ENCODE results near the gene RALGAPA2.

RALGAPA2 gene

DNA sequence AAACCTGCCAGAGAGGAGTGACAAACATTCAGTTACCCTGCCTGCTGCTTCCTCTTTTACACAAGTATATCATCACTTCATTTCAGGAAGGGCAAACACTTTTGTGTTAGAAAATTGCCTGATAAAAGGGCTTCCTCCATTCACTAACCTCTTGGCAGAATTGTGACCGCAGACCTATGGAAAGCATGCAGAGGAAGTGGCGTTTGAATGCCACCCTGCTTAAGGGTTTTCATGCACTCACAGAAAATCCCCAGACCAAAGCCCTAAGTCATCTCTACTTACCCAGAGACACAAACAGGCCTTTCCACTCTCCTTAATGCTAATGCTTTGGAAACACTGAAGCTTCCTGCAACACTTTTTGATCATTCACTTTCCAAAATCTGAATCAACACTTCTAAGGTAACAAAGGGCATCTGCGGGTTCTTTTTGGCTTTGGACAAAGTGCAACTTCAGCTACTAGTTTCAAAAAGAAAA, 22.1 kb upstream of the RALGAPA2 start:
- Mint-ChIP-seq H3K4me3 (peak overlapping the region; percentile 34), H3K27me3 (peaks cover 2% of the 10 kb centered on the region), H3K4me1 (peaks cover 47% of the 10 kb centered on the region), H3K36me3 (ENCODE audit: low read depth) (no peaks in the 10 kb centered on the region), H3K9me3 (no peaks in the 10 kb centered on the region), H3K27ac (peak overlapping the region; percentile 78)
- ATAC-seq (peak; percentile 90), DNase-seq (peak; percentile 49)

DNA sequence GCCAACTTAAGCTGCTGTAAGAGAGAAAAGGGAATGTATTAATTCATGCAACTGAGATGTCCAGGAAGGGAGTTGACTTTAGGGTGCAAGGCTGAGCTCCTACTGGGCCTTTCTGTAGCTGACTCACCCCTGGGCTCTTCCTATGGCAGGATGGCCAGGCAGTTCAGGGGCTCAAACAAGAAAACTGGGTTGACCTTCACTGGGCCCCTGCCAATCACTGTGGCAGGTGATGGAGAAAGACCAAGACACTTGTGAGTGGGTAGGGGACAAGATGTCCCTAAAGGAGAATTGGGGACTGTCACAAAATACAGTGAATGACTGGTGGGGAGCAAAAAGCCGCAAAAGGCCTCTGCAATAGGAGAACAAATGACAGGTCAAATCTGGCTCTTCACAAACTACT, 21.5 kb upstream of the RALGAPA2 start:
- Mint-ChIP-seq H3K9me3 (no peaks in the 10 kb centered on the region), H3K27me3 (no peaks in the 10 kb centered on the region), H3K4me1 (peaks cover 47% of the 10 kb centered on the region), H3K36me3 (ENCODE audit: low read depth) (no peaks in the 10 kb centered on the region), H3K4me3 (no peak overlapping the region), H3K27ac (peak overlapping the region; percentile 78)
- ATAC-seq (peak; percentile 9), DNase-seq (no peak)

- Mint-ChIP-seq H3K4me3 (no peak overlapping the region), H3K9me3 (no peaks in the 10 kb centered on the region), H3K27me3 (no peaks in the 10 kb centered on the region), H3K36me3 (ENCODE audit: low read depth) (no peaks in the 10 kb centered on the region), H3K27ac (no peak overlapping the region), H3K4me1 (peaks cover 47% of the 10 kb centered on the region)
- DNase-seq (no peak), ATAC-seq (no peak)
These were observed 20.2 kb upstream of the RALGAPA2 start for GRCh38 chr20:20732641-20733040.

- Mint-ChIP-seq H3K27me3 (no peaks in the 10 kb centered on the region), H3K9me3 (no peaks in the 10 kb centered on the region), H3K4me3 (no peak overlapping the region), H3K27ac (no peak overlapping the region), H3K36me3 (ENCODE audit: low read depth) (no peaks in the 10 kb centered on the region), H3K4me1 (peaks cover 43% of the 10 kb centered on the region)
- DNase-seq (no peak), ATAC-seq (no peak)
These were observed 19.5 kb upstream of the RALGAPA2 start for GRCh38 chr20:20731945-20732296.

DNA sequence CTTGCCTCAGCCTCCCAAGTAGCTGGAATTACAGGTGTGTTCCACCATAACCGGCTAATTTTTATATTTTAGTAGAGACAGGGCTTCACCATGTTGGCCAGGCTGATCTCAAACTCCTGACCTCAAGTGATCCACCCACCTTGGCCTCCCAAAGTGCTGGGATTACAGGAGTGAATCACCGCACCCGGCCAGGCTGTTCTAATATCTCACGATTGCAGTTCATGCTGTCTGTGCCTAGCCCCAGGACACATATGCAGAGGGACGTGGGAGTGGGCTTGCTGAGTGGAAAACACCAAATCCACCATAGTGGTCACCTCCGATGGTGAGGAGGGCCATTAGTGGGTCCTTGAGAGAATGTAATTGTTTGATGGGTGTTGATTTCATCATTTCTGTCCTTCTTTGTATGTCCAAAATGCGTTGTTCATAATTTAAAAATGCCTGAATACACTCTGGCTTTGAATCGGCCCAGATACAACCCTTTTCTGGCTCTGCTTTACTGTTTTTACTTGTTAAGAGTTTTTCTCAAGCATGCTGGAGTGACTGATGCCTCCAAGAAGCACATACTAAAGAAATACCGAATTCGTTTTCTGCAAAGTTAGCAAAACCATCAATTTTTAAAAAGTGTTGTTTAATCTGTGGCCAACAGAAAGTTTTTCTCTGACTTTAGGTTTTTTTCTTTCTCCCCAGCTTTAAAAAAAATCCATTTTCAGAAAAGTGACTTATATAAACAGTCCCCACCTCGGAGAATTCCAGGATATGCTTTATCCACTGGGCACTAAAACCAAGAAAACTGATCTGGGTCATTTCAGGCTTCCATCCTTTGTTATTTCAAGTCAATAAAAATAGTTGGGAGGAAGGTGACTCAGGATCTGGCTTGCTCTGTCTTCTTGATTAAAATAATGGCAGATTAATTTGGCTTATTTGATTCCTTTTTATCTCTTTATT, 18.8 kb upstream of the RALGAPA2 start:
- ATAC-seq: no peak
- H3K36me3 Mint-ChIP-seq (ENCODE audit: low read depth): no peaks in the 10 kb centered on the region
- no peak overlapping the region for H3K4me3 Mint-ChIP-seq
- peaks cover 36% of the 10 kb centered on the region for H3K4me1 Mint-ChIP-seq
- H3K27me3 Mint-ChIP-seq: no peaks in the 10 kb centered on the region
- no peak overlapping the region for H3K27ac Mint-ChIP-seq
- no peak for DNase-seq
- H3K9me3 Mint-ChIP-seq: no peaks in the 10 kb centered on the region

GRCh38 chr20:20729563-20729962, 17.1 kb upstream of the RALGAPA2 start:
- DNase-seq (no peak), ATAC-seq (no peak)
- Mint-ChIP-seq H3K4me3 (no peak overlapping the region), H3K27ac (no peak overlapping the region), H3K27me3 (no peaks in the 10 kb centered on the region), H3K4me1 (peaks cover 28% of the 10 kb centered on the region), H3K36me3 (ENCODE audit: low read depth) (no peaks in the 10 kb centered on the region), H3K9me3 (no peaks in the 10 kb centered on the region)

GRCh38 chr20:20721489-20721888, 9.0 kb upstream of the RALGAPA2 start:
- Mint-ChIP-seq H3K36me3 (ENCODE audit: low read depth) (no peaks in the 10 kb centered on the region), H3K9me3 (no peaks in the 10 kb centered on the region), H3K4me3 (no peak overlapping the region), H3K4me1 (no peaks in the 10 kb centered on the region), H3K27ac (no peak overlapping the region), H3K27me3 (no peaks in the 10 kb centered on the region)
- ATAC-seq: no peak
- DNase-seq: no peak

- ATAC-seq: no peak
- no peak for DNase-seq
- Mint-ChIP-seq H3K4me3 (no peak overlapping the region), H3K36me3 (ENCODE audit: low read depth) (no peaks in the 10 kb centered on the region), H3K27me3 (no peaks in the 10 kb centered on the region), H3K9me3 (no peaks in the 10 kb centered on the region), H3K27ac (no peak overlapping the region), H3K4me1 (no peaks in the 10 kb centered on the region)
These were observed 7.7 kb upstream of the RALGAPA2 start for GRCh38 chr20:20720158-20720557.

DNA sequence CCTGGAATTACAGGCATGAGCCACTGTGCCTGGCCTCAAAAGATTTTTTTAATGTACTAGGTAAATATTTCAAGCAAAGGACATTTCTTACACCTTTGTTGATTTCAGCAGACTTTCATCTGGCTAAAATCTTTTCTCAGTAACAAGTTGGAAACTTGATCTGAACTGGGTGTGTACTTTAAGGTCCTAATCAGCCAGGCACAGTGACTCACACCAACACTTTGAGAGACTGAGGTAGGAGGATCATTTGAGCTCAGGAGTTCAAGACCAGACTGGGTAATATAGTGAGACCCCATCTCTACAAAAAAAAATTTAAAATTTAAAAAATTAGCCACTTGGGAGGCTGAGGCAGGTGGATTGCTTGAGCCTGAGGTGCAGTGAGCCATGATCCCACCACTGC, 7.0 kb upstream of the RALGAPA2 start:
- no peak overlapping the region for H3K27ac Mint-ChIP-seq
- H3K4me1 Mint-ChIP-seq: no peaks in the 10 kb centered on the region
- ATAC-seq (no peak), DNase-seq (no peak)
- no peaks in the 10 kb centered on the region for H3K36me3 Mint-ChIP-seq (ENCODE audit: low read depth)
- no peaks in the 10 kb centered on the region for H3K27me3 Mint-ChIP-seq
- no peaks in the 10 kb centered on the region for H3K9me3 Mint-ChIP-seq
- no peak overlapping the region for H3K4me3 Mint-ChIP-seq

DNA sequence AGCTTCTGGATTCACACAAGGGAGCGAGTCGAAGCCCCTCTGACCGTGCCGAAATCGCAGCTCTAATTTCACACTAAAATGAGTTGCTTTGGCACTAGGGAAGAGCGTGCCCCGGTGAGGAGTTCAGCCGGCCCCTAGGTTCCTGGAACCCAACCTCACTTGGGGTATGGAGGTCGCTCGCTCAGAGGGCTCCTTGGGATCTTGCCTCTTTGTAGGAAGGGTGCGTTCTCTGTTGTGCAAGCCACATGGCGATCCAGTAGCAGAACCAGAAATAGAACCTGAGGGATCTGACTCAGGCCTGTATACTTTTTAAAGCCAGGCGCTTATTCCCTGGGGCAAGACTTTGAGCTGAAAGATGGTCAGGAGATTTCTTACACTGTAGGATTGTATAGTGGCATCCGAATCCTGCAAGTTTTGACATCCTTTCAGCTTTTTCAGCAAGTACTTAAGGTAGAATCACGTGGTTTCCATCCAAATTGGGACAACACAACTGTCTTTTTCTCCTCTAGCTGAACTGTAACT, 861 bp upstream of the RALGAPA2 start:
- DNase-seq: no peak
- Mint-ChIP-seq H3K9me3 (no peaks in the 10 kb centered on the region), H3K4me3 (peak overlapping the region; percentile 85), H3K27me3 (no peaks in the 10 kb centered on the region), H3K36me3 (ENCODE audit: low read depth) (peaks cover 7% of the 10 kb centered on the region), H3K27ac (peak overlapping the region; percentile 93), H3K4me1 (peaks cover 29% of the 10 kb centered on the region)
- ATAC-seq: no peak

DNA sequence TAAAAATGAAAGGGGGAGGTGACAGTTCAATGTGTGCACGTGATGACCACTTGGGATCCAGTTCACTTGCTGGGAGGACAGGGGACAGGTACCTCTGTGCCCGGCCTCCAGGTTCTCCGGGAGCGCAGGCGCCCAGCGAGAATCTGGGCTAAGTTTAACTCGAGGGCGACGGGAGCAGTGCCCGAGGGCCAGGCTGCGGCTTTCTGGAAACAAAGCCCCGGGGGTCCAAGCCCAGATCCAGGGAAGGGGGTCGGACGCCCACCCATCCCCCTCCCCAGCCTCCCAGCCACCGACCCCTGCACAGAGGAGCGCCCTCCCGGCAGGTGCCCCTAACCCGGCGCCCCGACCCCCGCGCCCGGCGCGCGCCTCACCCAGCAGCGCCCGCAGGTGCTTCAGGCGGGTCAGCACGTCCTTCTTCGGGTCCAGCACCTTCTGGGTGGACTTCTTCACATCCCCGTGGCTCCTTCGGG, 405 bp downstream of the RALGAPA2 start:
- H3K4me3 Mint-ChIP-seq: peak overlapping the region; percentile 85
- H3K9me3 Mint-ChIP-seq: no peaks in the 10 kb centered on the region
- no peaks in the 10 kb centered on the region for H3K27me3 Mint-ChIP-seq
- ATAC-seq (peak; percentile 3), DNase-seq (peak; percentile 25)
- peaks cover 31% of the 10 kb centered on the region for H3K4me1 Mint-ChIP-seq
- H3K36me3 Mint-ChIP-seq (ENCODE audit: low read depth): peaks cover 8% of the 10 kb centered on the region
- H3K27ac Mint-ChIP-seq: peak overlapping the region; percentile 78

- DNase-seq (peak; percentile 34), ATAC-seq (no peak)
- no peaks in the 10 kb centered on the region for H3K27me3 Mint-ChIP-seq
- peak overlapping the region; percentile 78 for H3K27ac Mint-ChIP-seq
- peaks cover 8% of the 10 kb centered on the region for H3K36me3 Mint-ChIP-seq (ENCODE audit: low read depth)
- H3K4me3 Mint-ChIP-seq: peak overlapping the region; percentile 83
- no peaks in the 10 kb centered on the region for H3K9me3 Mint-ChIP-seq
- H3K4me1 Mint-ChIP-seq: peaks cover 31% of the 10 kb centered on the region
These were observed 1.0 kb downstream of the RALGAPA2 start for GRCh38 chr20:20711413-20711812.

DNA sequence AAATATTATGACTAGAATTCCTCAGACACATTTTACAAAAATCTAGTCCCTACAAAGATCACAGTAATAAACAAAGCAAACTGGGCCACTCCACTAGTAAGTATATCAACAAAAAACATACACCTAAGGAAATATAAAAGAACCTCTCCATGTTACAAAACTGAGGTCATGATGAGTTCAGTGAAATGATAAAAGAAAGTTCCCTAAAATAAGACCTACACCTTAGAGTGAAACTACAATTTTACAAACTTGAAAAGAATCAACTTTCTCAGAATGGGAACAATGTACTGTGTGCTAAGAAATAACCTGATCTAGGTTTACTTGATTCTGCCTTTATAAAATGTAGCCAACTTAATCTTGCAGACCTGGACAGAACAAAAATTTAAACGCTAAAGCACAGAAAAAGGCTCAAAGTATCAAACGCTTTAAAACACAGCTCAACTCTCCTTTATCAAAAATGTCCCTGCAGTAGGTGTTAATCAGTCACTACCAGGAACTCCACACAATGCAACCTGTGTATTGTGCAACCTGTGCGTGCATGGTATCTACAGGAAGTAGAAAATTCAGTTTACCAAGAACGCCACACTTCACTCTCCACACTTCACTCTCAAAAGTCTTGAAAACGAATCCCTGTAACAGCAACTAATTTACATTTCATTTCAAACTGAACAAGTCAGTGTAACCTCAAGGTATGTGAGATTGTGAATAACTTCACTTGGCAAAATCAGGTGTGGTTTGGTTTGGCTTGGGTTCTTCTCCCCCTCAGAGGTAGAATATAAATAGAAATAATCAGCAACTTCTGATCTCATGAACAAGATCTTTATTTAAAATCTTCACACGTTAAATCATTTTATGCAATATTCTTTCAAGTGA, 1.8 kb downstream of the RALGAPA2 start:
- H3K27ac Mint-ChIP-seq: peak overlapping the region; percentile 24
- no peak for DNase-seq
- H3K4me1 Mint-ChIP-seq: peaks cover 31% of the 10 kb centered on the region
- H3K27me3 Mint-ChIP-seq: no peaks in the 10 kb centered on the region
- H3K9me3 Mint-ChIP-seq: no peaks in the 10 kb centered on the region
- H3K4me3 Mint-ChIP-seq: peak overlapping the region; percentile 83
- peaks cover 10% of the 10 kb centered on the region for H3K36me3 Mint-ChIP-seq (ENCODE audit: low read depth)
- no peak for ATAC-seq

DNA sequence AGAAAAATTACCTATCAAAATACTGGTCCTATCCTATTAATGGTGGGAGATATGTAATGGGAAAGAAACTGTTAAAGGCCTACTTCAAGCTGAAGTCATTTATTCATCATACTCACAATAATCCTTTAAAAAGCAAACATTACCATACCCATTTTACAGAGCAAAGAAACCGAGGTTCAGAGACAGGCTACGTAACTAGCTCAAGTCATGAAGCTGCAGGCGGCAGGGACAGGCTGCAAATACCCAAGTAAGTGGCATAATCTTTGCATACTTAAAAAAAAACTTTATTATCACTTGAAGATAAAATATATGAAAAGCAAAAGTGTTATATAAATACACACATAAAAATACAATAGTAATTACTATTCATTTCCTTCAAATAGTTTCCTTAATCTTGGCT, 2.6 kb downstream of the RALGAPA2 start:
- Mint-ChIP-seq H3K4me1 (peaks cover 31% of the 10 kb centered on the region), H3K27ac (no peak overlapping the region), H3K27me3 (no peaks in the 10 kb centered on the region), H3K36me3 (ENCODE audit: low read depth) (peaks cover 10% of the 10 kb centered on the region), H3K4me3 (peak overlapping the region; percentile 83), H3K9me3 (no peaks in the 10 kb centered on the region)
- ATAC-seq: no peak
- DNase-seq: no peak
